HepG2 (cell line): Measurements from ENCODE around the gene CHCHD1. TPM values are rescaled to one million over a fixed set of nuclear protein-coding genes. Genes with fewer than 3 reads are reported as not detected.

Experiments
- ATAC-seq: fragments of 200-7000 bp; cut with Tn5 transposase; 3 replicates; pipeline ENCODE4 v1.9.1; 2020; ENCODE audit warnings: mild to moderate bottlenecking, moderate library complexity
- BruUV-seq: library from RNA; stranded (reverse); fragments of 400-500 nt; replicated peaks from 2 replicates; lab custom pipeline; 2021; lab: Mats Ljungman, UMichigan
- CTCF ChIA-PET: fragments of 300-600 bp; formaldehyde crosslinking; extraction: SDS; loops from one replicate; lab custom pipeline; 2021; ENCODE audit warnings: low total read pairs, inconsistent platforms, low intra/inter-chr PET ratio; lab: Yijun Ruan, JAX
- POLR2A ChIA-PET: fragments of 350-600 bp; sonication (Branson Sonifier 250); formaldehyde crosslinking; loops from one replicate; lab custom pipeline; 2020; ENCODE audit warnings: antibody characterized with exemption, inconsistent platforms; lab: Yijun Ruan, JAX
- DNase-seq: peaks from one replicate; pipeline ENCODE4 v3.0.0-alpha.2; 2015; ENCODE audit warnings: low spot score
- FAIRE-seq: peaks from 3 replicates; lab custom pipeline; 2011; peaks lifted over from hg19 to GRCh38; lab: Jason Lieb, UNC
- H2AFZ ChIP-seq: one replicate; pipeline ENCODE4 v1.6.1; 2011; ENCODE audit warnings: low read length, inconsistent platforms
- H3K27ac ChIP-seq: fragments of 300-600 bp; 3 replicates; pipeline ENCODE4 v1.8.0; 2011; ENCODE audit warnings: mixed run types, mild to moderate bottlenecking, mixed read lengths, low read length, inconsistent platforms; ENCODE audit not compliant: insufficient read depth; ENCODE audit errors: extremely low read length
- H3K27me3 ChIP-seq, 2 experiments: fragments of 200-600 bp in 1 of 2; 2 replicates in 1 of 2; 3 replicates in 1 of 2; pipeline versions ENCODE4 v1.6.0 to v1.8.0; 2011; ENCODE audit warnings: low read length in 2 of 2, mild to moderate bottlenecking in 2 of 2, moderate library complexity in 2 of 2, inconsistent platforms in 1 of 2; ENCODE audit not compliant: insufficient read depth in 2 of 2, control insufficient read depth in 1 of 2
- H3K36me3 ChIP-seq, 2 experiments: fragments of 200-600 bp in 1 of 2; replicated peaks in 1 of 2; 2 replicates in 1 of 2; 3 replicates in 1 of 2; pipeline versions ENCODE4 v1.5.1 to v1.8.0; 2011; ENCODE audit warnings: low read length in 2 of 2, inconsistent platforms in 1 of 2; ENCODE audit not compliant: insufficient read depth in 2 of 2, control insufficient read depth in 1 of 2
- H3K4me1 ChIP-seq: 2 replicates; pipeline ENCODE4 v1.5.1; 2012; ENCODE audit warnings: low read length, inconsistent platforms; ENCODE audit not compliant: insufficient read depth
- H3K4me2 ChIP-seq: 2 replicates; pipeline ENCODE4 v1.6.0; 2011; ENCODE audit warnings: low read depth, low read length, inconsistent platforms
- H3K4me3 ChIP-seq, 3 experiments: fragments of 200-600 bp in 1 of 3; sonication (generic), shearing (Covaris generic) in 1 of 3; replicated peaks in 1 of 3; 2 replicates each; pipeline ENCODE4 v1.5.1; 2011 to 2016; ENCODE audit warnings: low read length in 3 of 3, inconsistent platforms in 2 of 3, low read depth in 2 of 3, mild to moderate bottlenecking in 2 of 3, control low read depth in 1 of 3, mixed read lengths in 1 of 3; ENCODE audit not compliant: insufficient read depth in 1 of 3
- H3K79me2 ChIP-seq: one replicate; pipeline ENCODE4 v1.6.1; 2011; ENCODE audit warnings: low read length, inconsistent platforms; ENCODE audit not compliant: insufficient read depth
- H3K9ac ChIP-seq: 2 replicates; pipeline ENCODE4 v1.6.0; 2011; ENCODE audit warnings: mild to moderate bottlenecking, low read depth, low read length, inconsistent platforms; ENCODE audit not compliant: insufficient read depth
- H3K9me3 ChIP-seq: 2 replicates; pipeline ENCODE4 v1.5.1; 2012; ENCODE audit warnings: mild to moderate bottlenecking, low read length
- H4K20me1 ChIP-seq: 2 replicates; pipeline ENCODE4 v1.6.0; 2011; ENCODE audit warnings: inconsistent platforms, mild to moderate bottlenecking, low read length, moderate library complexity; ENCODE audit not compliant: insufficient read depth
- RAD51 ChIP-seq: fragments of 450-650 bp; IDR thresholded peaks from 2 replicates; pipeline ENCODE4 v1.6.1; 2016; ENCODE audit warnings: borderline replicate concordance
- SALL2 ChIP-seq: sonication (generic); formaldehyde crosslinking; IDR thresholded peaks from 2 replicates; pipeline ENCODE4 v1.8.1; 2023; ENCODE audit warnings: mild to moderate bottlenecking, missing genetic modification reagents, inconsistent platforms
- ZFP62 ChIP-seq: sonication (generic); formaldehyde crosslinking; IDR thresholded peaks from 2 replicates; pipeline ENCODE4 v1.4.0; 2020; ENCODE audit warnings: missing genetic modification reagents
- ZNF121 ChIP-seq: sonication (generic); formaldehyde crosslinking; IDR thresholded peaks from 2 replicates; pipeline ENCODE4 v1.5.0; 2020; ENCODE audit warnings: mild to moderate bottlenecking, missing genetic modification reagents
- ZNF83 ChIP-seq: sonication (generic); formaldehyde crosslinking; IDR thresholded peaks from 2 replicates; pipeline ENCODE4 v1.4.0; 2020; ENCODE audit warnings: missing genetic modification reagents, mild to moderate bottlenecking, borderline replicate concordance
- WGBS: methylation state at CpG from one replicate; pipeline ENCODE4 v1.1.6; 2017; ENCODE audit warnings: low lambda C conversion rate; 5-methylcytosine and 5-hydroxymethylcytosine counted together
- in situ Hi-C: cut with HindIII; loops from 2 replicates; pipeline ENCODE4 v1.10.0; 2017; ENCODE audit warnings: low pct_unique_long_range_greater_than_20kb; ENCODE audit not compliant: extremely low pct_ligation_motif_present
- intact Hi-C: fragments of 100-400 bp; cut with micrococcal nuclease; formaldehyde crosslinking; loops from one replicate; pipeline ENCODE4 v1.10.0; 2022; ENCODE audit not compliant: unreplicated experiment
- polyA plus RNA-seq, 8 experiments: library from polyadenylated mRNA; depleted of rRNA in 3 of 8; stranded (reverse) in 7 of 8; unstranded in 1 of 8; fragments of >200 nt; fragmentation: Illumina TruSeq in 4 of 8; extraction: Trizol in 4 of 8; gene quantifications; 2 replicates each; pipeline versions ENCODE4 v1.2.1 to v1.2.3, GENCODE V29; 2011 to 2016; ENCODE audit warnings: low read depth in 4 of 8, missing spikeins in 1 of 8, mixed read lengths in 1 of 8; ENCODE audit not compliant: insufficient read depth in 1 of 8
- total RNA-seq, 5 experiments: library from RNA; depleted of rRNA; stranded (reverse); fragments of >200 nt; fragmentation: Illumina TruSeq; extraction: Trizol; gene quantifications; 2 replicates each; pipeline ENCODE4 v1.2.3, GENCODE V29; 2016; ENCODE audit warnings: low read depth in 1 of 5
- TF ChIP-seq, protein P1 (sequence below): sonication (generic); formaldehyde crosslinking; IDR thresholded peaks from 2 replicates; pipeline ENCODE4 v1.4.0; 2020; ENCODE audit warnings: mild to moderate bottlenecking, missing genetic modification reagents
- TF ChIP-seq, protein P2 (sequence below): sonication (generic); formaldehyde crosslinking; IDR thresholded peaks from 2 replicates; pipeline ENCODE4 v1.4.0; 2020; ENCODE audit warnings: mild to moderate bottlenecking, low read depth, missing genetic modification reagents
- TF ChIP-seq, protein P3 (sequence below): sonication (generic); formaldehyde crosslinking; IDR thresholded peaks from 2 replicates; pipeline ENCODE4 v1.9.0; 2021; ENCODE audit warnings: mild to moderate bottlenecking, missing genetic modification reagents

Gene CHCHD1
- total and polyA plus RNA-seq, 2 of the 13 experiments (the other 11 are each of a cell fraction or from before 2014, with no cell fraction given) = 36.9 to 71.2 TPM

DNA sequence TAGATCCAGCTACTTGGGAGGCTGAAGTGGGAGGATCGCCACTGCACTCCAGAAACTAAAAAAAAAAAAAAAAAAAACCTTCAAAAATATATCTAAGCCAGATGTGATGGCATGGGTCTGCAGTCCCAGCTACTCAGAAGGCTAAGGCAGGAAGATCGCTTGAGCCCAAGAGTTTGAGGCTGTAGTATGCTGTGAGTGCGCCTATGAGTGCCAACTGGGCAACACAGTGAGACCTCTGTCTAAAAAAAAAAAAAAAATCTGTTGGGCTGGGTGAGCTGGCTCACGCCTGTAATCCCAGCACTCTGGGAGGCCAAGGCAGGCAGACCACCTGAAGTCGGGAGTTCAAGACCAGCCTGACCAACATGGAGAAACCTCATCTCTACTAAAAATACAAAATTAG is 2.8 kb upstream of the CHCHD1 start:
- DNase-seq = no peak
- 99% methylated on average over 5 of the region's 5 CpGs for WGBS
- TF ChIP-seq SALL2 (CRISPR knock-in tag) = no peak
- TF ChIP-seq ZNF83 (CRISPR knock-in tag) = no peak
- TF ChIP-seq, protein P1, sequence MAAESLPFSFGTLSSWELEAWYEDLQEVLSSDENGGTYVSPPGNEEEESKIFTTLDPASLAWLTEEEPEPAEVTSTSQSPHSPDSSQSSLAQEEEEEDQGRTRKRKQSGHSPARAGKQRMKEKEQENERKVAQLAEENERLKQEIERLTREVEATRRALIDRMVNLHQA (CRISPR knock-in tag) = no peak
- TF ChIP-seq, protein P2, sequence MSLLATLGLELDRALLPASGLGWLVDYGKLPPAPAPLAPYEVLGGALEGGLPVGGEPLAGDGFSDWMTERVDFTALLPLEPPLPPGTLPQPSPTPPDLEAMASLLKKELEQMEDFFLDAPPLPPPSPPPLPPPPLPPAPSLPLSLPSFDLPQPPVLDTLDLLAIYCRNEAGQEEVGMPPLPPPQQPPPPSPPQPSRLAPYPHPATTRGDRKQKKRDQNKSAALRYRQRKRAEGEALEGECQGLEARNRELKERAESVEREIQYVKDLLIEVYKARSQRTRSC (CRISPR knock-in tag) = no peak
- TF ChIP-seq, protein P3, sequence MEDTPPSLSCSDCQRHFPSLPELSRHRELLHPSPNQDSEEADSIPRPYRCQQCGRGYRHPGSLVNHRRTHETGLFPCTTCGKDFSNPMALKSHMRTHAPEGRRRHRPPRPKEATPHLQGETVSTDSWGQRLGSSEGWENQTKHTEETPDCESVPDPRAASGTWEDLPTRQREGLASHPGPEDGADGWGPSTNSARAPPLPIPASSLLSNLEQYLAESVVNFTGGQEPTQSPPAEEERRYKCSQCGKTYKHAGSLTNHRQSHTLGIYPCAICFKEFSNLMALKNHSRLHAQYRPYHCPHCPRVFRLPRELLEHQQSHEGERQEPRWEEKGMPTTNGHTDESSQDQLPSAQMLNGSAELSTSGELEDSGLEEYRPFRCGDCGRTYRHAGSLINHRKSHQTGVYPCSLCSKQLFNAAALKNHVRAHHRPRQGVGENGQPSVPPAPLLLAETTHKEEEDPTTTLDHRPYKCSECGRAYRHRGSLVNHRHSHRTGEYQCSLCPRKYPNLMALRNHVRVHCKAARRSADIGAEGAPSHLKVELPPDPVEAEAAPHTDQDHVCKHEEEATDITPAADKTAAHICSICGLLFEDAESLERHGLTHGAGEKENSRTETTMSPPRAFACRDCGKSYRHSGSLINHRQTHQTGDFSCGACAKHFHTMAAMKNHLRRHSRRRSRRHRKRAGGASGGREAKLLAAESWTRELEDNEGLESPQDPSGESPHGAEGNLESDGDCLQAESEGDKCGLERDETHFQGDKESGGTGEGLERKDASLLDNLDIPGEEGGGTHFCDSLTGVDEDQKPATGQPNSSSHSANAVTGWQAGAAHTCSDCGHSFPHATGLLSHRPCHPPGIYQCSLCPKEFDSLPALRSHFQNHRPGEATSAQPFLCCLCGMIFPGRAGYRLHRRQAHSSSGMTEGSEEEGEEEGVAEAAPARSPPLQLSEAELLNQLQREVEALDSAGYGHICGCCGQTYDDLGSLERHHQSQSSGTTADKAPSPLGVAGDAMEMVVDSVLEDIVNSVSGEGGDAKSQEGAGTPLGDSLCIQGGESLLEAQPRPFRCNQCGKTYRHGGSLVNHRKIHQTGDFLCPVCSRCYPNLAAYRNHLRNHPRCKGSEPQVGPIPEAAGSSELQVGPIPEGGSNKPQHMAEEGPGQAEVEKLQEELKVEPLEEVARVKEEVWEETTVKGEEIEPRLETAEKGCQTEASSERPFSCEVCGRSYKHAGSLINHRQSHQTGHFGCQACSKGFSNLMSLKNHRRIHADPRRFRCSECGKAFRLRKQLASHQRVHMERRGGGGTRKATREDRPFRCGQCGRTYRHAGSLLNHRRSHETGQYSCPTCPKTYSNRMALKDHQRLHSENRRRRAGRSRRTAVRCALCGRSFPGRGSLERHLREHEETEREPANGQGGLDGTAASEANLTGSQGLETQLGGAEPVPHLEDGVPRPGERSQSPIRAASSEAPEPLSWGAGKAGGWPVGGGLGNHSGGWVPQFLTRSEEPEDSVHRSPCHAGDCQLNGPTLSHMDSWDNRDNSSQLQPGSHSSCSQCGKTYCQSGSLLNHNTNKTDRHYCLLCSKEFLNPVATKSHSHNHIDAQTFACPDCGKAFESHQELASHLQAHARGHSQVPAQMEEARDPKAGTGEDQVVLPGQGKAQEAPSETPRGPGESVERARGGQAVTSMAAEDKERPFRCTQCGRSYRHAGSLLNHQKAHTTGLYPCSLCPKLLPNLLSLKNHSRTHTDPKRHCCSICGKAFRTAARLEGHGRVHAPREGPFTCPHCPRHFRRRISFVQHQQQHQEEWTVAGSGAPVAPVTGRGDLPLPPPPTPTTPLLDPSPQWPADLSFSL (CRISPR knock-in tag) = no peak
- TF ChIP-seq ZFP62 (CRISPR knock-in tag) = no peak
- no peak for TF ChIP-seq RAD51
- peak; percentile 69 for TF ChIP-seq ZNF121 (CRISPR knock-in tag)
- Histone ChIP-seq H2AFZ (no peak overlapping the region), H3K4me3 (no peak overlapping the region), H3K4me2 (no peak overlapping the region), H3K79me2 (peaks cover 64% of the 10 kb centered on the region), H3K27ac (no peak overlapping the region), H3K9ac (no peak overlapping the region), H3K27me3 (no peaks in the 10 kb centered on the region; a peak in 1 of 5 replicates), H3K4me1 (peaks cover 39% of the 10 kb centered on the region), H3K36me3 (peaks cover 1 to 13% of the 10 kb centered on the region in 2 experiments; a peak in 3 of 5 replicates), H4K20me1 (peaks cover 7% of the 10 kb centered on the region; the same call in 1 of the 2 replicates), H3K9me3 (no peaks in the 10 kb centered on the region)
- POLR2A ChIA-PET = no interaction called here
- no peak for ATAC-seq
- FAIRE-seq = no peak
- CTCF ChIA-PET = no interaction called here
- no TSS peak for BruUV-seq
- in situ Hi-C loops = no loop called here
- intact Hi-C loops = no loop called here
